Measurements from ENCODE around the gene LTB4R. TPM values are rescaled to one million over a fixed set of nuclear protein-coding genes. Genes with fewer than 3 reads are reported as not detected.

The LTB4R gene
- polyA plus RNA-seq, 2 of the 4 experiments (the other 2 are of a cell fraction), result 8.3 to 10.2 TPM

DNA sequence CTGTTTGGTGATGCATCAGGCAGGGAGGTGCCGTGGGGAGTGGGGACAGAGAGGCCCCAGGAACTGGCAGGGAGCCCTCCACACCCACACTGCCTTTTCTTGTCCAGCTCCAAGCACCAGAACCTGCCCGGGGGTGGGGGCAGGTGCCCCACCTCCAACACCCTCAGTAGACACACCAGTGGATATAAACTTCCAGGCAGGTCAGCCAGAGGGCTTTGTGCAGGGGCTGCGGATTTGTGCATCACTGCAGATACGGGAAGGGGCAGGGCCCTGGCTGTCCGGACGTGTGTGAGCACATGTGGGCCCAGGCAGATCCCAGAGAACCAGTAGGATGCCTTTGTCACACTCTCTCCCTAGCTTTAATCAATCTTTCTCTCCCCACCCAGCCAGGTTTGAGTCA lies 47.0 kb upstream of the LTB4R start:
- Histone ChIP-seq H3K9me3 (no peaks in the 10 kb centered on the region), H3K27ac (no peak overlapping the region), H3K4me3 (no peak overlapping the region), H3K4me1 (peaks cover 5% of the 10 kb centered on the region), H3K4me2 (no peak overlapping the region)
- DNase-seq (ENCODE audit: low read depth in 1 of 2, low spot score in 1 of 2), result no peak
- no peak for FAIRE-seq
- ATAC-seq, result no peak
- no peak for TF ChIP-seq RAD21 (conservative IDR thresholded peaks at IDR 0.05 in 1 of 2, IDR thresholded peaks at IDR 0.05 in 1 of 2)
- WGBS (ENCODE audit: missing lambda C conversion rate), result 82% methylated on average over 6 of the region's 6 CpGs
- ChIA-PET POLR2A (no interaction called here), CTCF (interaction anchor here (1.6 to 34.0 kb wide), 3 partner anchors 21 to 173 kb away, joined by 5 to 469 read pairs (median 24); partner anchors contain the start of genes CIDEB, DHRS1, LTB4R and LTB4R2)

DNA sequence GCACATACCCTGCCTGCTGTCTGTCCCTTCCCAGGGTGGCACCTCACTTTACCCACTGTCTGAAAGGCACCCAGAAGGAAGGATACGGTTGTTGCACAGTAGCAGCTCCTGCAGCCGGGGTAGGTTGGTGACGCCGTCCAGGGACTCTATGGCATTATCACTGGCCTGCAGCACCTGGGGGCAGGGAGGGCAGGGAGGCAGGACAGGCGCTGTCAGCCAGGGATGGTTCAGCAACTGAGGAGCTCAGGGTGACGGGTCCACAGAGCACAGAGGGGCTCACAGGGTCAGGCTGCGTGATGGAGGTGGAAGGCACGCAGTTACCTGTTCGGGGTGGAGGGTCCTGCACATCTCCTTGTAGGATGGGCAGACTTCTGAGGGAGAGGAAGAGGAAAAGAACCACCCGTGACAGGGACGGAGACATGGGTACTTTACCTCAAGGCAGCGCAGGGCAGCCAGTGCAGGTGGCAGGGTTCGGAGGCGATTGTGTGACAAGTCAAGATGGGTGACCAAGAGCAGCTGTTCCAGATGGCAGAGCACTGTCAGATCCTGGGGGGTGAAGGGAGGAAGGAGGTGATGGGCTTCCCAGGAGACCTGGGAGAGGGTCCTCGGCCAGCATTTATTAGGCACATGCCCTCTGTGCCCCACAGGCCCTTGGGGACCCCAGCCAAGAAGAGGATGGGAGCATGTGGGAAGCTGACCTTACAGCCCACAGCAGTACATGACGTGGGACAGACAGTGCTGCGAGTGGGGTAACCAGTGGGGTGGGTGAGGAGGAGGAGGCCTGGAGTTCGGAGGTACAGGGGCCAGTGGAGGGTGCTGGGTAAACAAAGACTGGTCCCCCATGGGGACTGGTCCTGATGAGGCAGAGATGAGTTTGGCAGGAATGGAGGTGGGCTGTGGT lies 44.7 kb upstream of the LTB4R start:
- no peak overlapping the region for H3K4me2 ChIP-seq
- FAIRE-seq, result no peak
- H3K27ac ChIP-seq, result no peak overlapping the region
- WGBS (ENCODE audit: missing lambda C conversion rate), result 83% methylated on average over 18 of the region's 18 CpGs
- no peaks in the 10 kb centered on the region for H3K4me1 ChIP-seq
- no peak for TF ChIP-seq JUN (IDR thresholded peaks at IDR 0.05)
- no peak for TF ChIP-seq RCOR1 (IDR thresholded peaks at IDR 0.05; ENCODE audit: low read depth, low read length)
- TF ChIP-seq, protein P1, sequence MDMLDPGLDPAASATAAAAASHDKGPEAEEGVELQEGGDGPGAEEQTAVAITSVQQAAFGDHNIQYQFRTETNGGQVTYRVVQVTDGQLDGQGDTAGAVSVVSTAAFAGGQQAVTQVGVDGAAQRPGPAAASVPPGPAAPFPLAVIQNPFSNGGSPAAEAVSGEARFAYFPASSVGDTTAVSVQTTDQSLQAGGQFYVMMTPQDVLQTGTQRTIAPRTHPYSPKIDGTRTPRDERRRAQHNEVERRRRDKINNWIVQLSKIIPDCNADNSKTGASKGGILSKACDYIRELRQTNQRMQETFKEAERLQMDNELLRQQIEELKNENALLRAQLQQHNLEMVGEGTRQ (IDR thresholded peaks at IDR 0.05), result no peak
- no peak for TF ChIP-seq NR3C1 (IDR thresholded peaks at IDR 0.05)
- no peak for TF ChIP-seq SMC3 (IDR thresholded peaks at IDR 0.05)
- TF ChIP-seq HOXB5 (CRISPR knock-in tag; IDR thresholded peaks at IDR 0.05), result no peak
- no peak for TF ChIP-seq CHD2 (IDR thresholded peaks at IDR 0.05; ENCODE audit: low read length, partially characterized antibody)
- TF ChIP-seq, protein P2, sequence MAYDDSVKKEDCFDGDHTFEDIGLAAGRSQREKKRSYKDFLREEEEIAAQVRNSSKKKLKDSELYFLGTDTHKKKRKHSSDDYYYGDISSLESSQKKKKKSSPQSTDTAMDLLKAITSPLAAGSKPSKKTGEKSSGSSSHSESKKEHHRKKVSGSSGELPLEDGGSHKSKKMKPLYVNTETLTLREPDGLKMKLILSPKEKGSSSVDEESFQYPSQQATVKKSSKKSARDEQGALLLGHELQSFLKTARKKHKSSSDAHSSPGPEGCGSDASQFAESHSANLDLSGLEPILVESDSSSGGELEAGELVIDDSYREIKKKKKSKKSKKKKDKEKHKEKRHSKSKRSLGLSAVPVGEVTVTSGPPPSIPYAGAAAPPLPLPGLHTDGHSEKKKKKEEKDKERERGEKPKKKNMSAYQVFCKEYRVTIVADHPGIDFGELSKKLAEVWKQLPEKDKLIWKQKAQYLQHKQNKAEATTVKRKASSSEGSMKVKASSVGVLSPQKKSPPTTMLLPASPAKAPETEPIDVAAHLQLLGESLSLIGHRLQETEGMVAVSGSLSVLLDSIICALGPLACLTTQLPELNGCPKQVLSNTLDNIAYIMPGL (CRISPR knock-in tag; IDR thresholded peaks at IDR 0.05; ENCODE audit: borderline replicate concordance), result no peak
- TF ChIP-seq, protein P3, sequence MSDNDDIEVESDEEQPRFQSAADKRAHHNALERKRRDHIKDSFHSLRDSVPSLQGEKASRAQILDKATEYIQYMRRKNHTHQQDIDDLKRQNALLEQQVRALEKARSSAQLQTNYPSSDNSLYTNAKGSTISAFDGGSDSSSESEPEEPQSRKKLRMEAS (IDR thresholded peaks at IDR 0.05), result no peak
- H3K9me3 ChIP-seq, result no peaks in the 10 kb centered on the region
- no peak overlapping the region for H3K4me3 ChIP-seq
- DNase-seq (ENCODE audit: low read depth in 1 of 2, low spot score in 1 of 2), result no peak
- ChIA-PET CTCF (interaction anchor here (1.1 to 34.0 kb wide), 3 partner anchors 13 to 37 kb away, joined by 4 to 469 read pairs (median 5); partner anchors contain the start of genes CIDEB, DHRS1, LTB4R and LTB4R2), POLR2A (interaction anchor here (0.8 kb wide), 1 partner anchor 24 kb away, joined by 3 read pairs; the partner anchor contains the start of gene TINF2)
- ATAC-seq, result no peak

DNA sequence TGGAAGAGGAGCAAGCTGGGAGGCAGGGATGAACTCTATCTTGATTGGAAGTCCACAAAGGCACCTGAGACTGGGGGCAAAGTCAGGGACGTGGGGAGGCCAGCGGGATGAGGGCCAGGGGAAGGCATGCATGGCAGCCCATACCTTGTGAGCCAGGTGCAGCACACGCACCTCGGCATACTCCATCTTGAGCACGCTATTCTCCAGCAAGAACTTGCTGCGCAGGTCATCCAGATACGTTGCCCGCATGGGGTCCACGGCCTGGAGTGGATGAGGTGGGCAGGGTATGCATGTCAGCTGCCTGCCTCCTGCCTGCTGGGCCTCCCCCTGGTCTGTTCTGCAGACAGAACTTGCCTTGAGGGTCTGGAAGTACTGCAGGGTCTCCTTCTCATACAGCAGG lies 43.8 kb upstream of the LTB4R start:
- TF ChIP-seq ZFP36 (IDR thresholded peaks at IDR 0.05; ENCODE audit: borderline replicate concordance, partially characterized antibody) (no peak), ZC3H11A (IDR thresholded peaks at IDR 0.05) (no peak), EP300 (IDR thresholded peaks at IDR 0.05) (no peak), JUNB (IDR thresholded peaks at IDR 0.05) (no peak)
- TF ChIP-seq, protein P2 (CRISPR knock-in tag; IDR thresholded peaks at IDR 0.05; ENCODE audit: borderline replicate concordance), result no peak
- TF ChIP-seq, protein P3 (IDR thresholded peaks at IDR 0.05), result no peak
- FAIRE-seq (no peak), ATAC-seq (no peak), DNase-seq (ENCODE audit: low read depth in 1 of 2, low spot score in 1 of 2) (no peak)
- no peak overlapping the region for H3K4me3 ChIP-seq
- ChIA-PET CTCF (interaction anchor here (1.0 to 34.0 kb wide), 3 partner anchors 14 to 36 kb away, joined by 3 to 469 read pairs (median 4); partner anchors contain the start of genes CIDEB, DHRS1, LTB4R and LTB4R2), POLR2A (no interaction called here)
- H3K9me3 ChIP-seq, result no peaks in the 10 kb centered on the region
- 0 out of 3 replicates have a peak, but pooled peaks cover 5% of the 10 kb centered on the region for H3K4me1 ChIP-seq
- 79% methylated on average over 6 of the region's 9 CpGs for WGBS (ENCODE audit: missing lambda C conversion rate)
- H3K4me2 ChIP-seq, result no peak overlapping the region
- H3K27ac ChIP-seq, result no peak overlapping the region
